Gastroesophageal sphincter (tissue), 3 donors: Measurements from ENCODE around the gene TMEM150A.

Experiments used
- CTCF ChIP-seq, 4 experiments: fragments of 200-600 bp in 2 of 4; fragments of 450-650 bp in 2 of 4; sonication (generic) in 1 of 4; IDR thresholded peaks; one replicate each; pipeline ENCODE4 v1.5.1; 2017 to 2019; ENCODE audit warnings: antibody characterized with exemption in 4 of 4, mild to moderate bottlenecking in 2 of 4, moderate library complexity in 2 of 4
- EP300 ChIP-seq: sonication (generic); formaldehyde crosslinking; IDR thresholded peaks from one replicate; pipeline ENCODE4 v1.6.1; 2017; ENCODE audit warnings: antibody characterized with exemption, mild to moderate bottlenecking
- POLR2A ChIP-seq, 2 donors: fragments of 450-650 bp; IDR thresholded peaks; one replicate each; pipeline ENCODE4 v1.6.1; 2017; ENCODE audit warnings: antibody characterized with exemption in 2 of 2, mild to moderate bottlenecking in 2 of 2, moderate library complexity in 1 of 2

GRCh38 chr2:85549826-85550225 is 52.7 kb downstream of the TMEM150A start:
- TF ChIP-seq CTCF (IDR thresholded peaks at IDR 0.05) (no peak), EP300 (no peak), POLR2A (IDR thresholded peaks at IDR 0.05) (no peak)
